ENCODE measurements around the gene AQP12A.

- TF ChIP-seq POLR2A (IDR thresholded peaks at IDR 0.05; ENCODE audit: low read length) (no peak), GATA1 (IDR thresholded peaks at IDR 0.05; ENCODE audit: low read depth, low read length) (no peak)
Measured at GRCh38 chr2:240651185-240651584, 40.5 kb upstream of the AQP12A start.
